B cell (primary cell): ENCODE results near the gene BBS1. TPM values are rescaled to one million over a fixed set of nuclear protein-coding genes. Genes with fewer than 3 reads are reported as not detected.
A peak's percentile ranks its signal among the peaks of the same experiment; 100 is the strongest.

Experiments
- ATAC-seq: fragments of 200-7000 bp; cut with Tn5 transposase; one replicate; pipeline ENCODE4 v1.10.0; 2021; ENCODE audit warnings: low read depth, mild to moderate bottlenecking, moderate number of reproducible peaks, moderate library complexity
- CTCF ChIA-PET: fragments of 350-600 bp; sonication (Branson Sonifier 250); formaldehyde crosslinking; loops from one replicate; lab custom pipeline; 2021; ENCODE audit warnings: antibody characterized with exemption, inconsistent platforms; lab: Charles Lee
- POLR2A ChIA-PET: fragments of 350-600 bp; sonication (Branson Sonifier 250); formaldehyde crosslinking; loops from one replicate; lab custom pipeline; 2021; ENCODE audit warnings: antibody characterized with exemption; lab: Charles Lee
- DNase-seq: peaks from one replicate; pipeline ENCODE4 v3.0.0; 2013
- H2AFZ ChIP-seq: 2 replicates; pipeline ENCODE4 v1.6.1; 2012; ENCODE audit warnings: mild to moderate bottlenecking, low read depth, low read length; ENCODE audit not compliant: insufficient read depth, poor library complexity, severe bottlenecking
- H3K27ac ChIP-seq, 2 donors: 1 replicate in 1 of 2; 2 replicates in 1 of 2; pipeline ENCODE4 v1.5.1; 2012 to 2013; ENCODE audit warnings: low read length in 2 of 2, mild to moderate bottlenecking in 2 of 2, moderate library complexity in 1 of 2
- H3K27me3 ChIP-seq, 4 experiments: fragments of 200-600 bp in 1 of 4; sonication (generic) in 1 of 4; replicated peaks in 1 of 4; 1 replicate in 2 of 4; 2 replicates in 2 of 4; pipeline versions ENCODE4 v1.6.1 to v1.7.0; 2013 to 2016; ENCODE audit warnings: low read length in 3 of 4, mild to moderate bottlenecking in 2 of 4, mixed read lengths in 1 of 4, moderate library complexity in 1 of 4; ENCODE audit not compliant: insufficient read depth in 4 of 4, control insufficient read depth in 3 of 4; ENCODE audit errors: control extremely low read depth in 1 of 4
- H3K36me3 ChIP-seq, 2 experiments: replicated peaks in 1 of 2; 1 replicate in 1 of 2; 2 replicates in 1 of 2; pipeline versions ENCODE4 v1.6.1 to v1.7.1; 2013; ENCODE audit warnings: low read length in 1 of 2; ENCODE audit not compliant: insufficient read depth in 2 of 2, control insufficient read depth in 1 of 2; ENCODE audit errors: control extremely low read depth in 1 of 2, extremely low read depth in 1 of 2
- H3K4me1 ChIP-seq, 2 donors: fragments of 200-600 bp in 1 of 2; sonication (generic) in 1 of 2; 1 replicate in 1 of 2; 2 replicates in 1 of 2; pipeline versions ENCODE4 v1.5.1 to v1.6.1; 2013 to 2017; ENCODE audit warnings: low read length in 2 of 2; ENCODE audit not compliant: control insufficient read depth in 2 of 2, insufficient read depth in 2 of 2
- H3K4me2 ChIP-seq: replicated peaks from 2 replicates; pipeline ENCODE3; 2012; ENCODE audit warnings: mild to moderate bottlenecking, low read depth, low read length; ENCODE audit not compliant: poor library complexity, severe bottlenecking
- H3K4me3 ChIP-seq, 5 experiments: fragments of 200-600 bp in 1 of 5; sonication (generic) in 1 of 5; 1 replicate in 3 of 5; 2 replicates in 2 of 5; pipeline versions ENCODE4 v1.5.1 to v1.7.0; 2011 to 2016; ENCODE audit warnings: low read length in 4 of 5, mild to moderate bottlenecking in 4 of 5, low read depth in 2 of 5, control low read depth in 1 of 5, moderate library complexity in 1 of 5; ENCODE audit not compliant: insufficient read depth in 1 of 5; ENCODE audit errors: control extremely low read depth in 1 of 5, extremely low read depth in 1 of 5
- H3K79me2 ChIP-seq: fragments of 200-600 bp; sonication (generic); one replicate; pipeline ENCODE4 v1.6.0; 2016; ENCODE audit warnings: low read length; ENCODE audit not compliant: control insufficient read depth, insufficient read depth
- H3K9ac ChIP-seq: fragments of 200-600 bp; sonication (generic); 2 replicates; pipeline ENCODE4 v1.6.1; 2017; ENCODE audit warnings: mild to moderate bottlenecking, low read length, moderate library complexity
- H3K9me3 ChIP-seq, 3 donors: one replicate each; pipeline versions ENCODE4 v1.6.1 to v1.7.1; 2013; ENCODE audit warnings: low read length in 2 of 3; ENCODE audit not compliant: control insufficient read depth in 2 of 3, insufficient read depth in 1 of 3; ENCODE audit errors: control extremely low read depth in 1 of 3
- H4K20me1 ChIP-seq: 2 replicates; pipeline ENCODE4 v1.6.0; 2012; ENCODE audit warnings: mild to moderate bottlenecking, low read length; ENCODE audit not compliant: insufficient read depth, control insufficient read depth, poor library complexity, severe bottlenecking
- H3K27ac Mint-ChIP-seq: one replicate; pipeline ENCODE4 v1.8.0; 2021; ENCODE audit warnings: mixed read lengths
- H3K27me3 Mint-ChIP-seq: one replicate; pipeline ENCODE4 v1.8.0; 2021; ENCODE audit warnings: mixed read lengths
- H3K4me1 Mint-ChIP-seq: one replicate; pipeline ENCODE4 v1.8.0; 2021; ENCODE audit warnings: mixed read lengths
- H3K4me3 Mint-ChIP-seq: one replicate; pipeline ENCODE4 v1.8.0; 2021; ENCODE audit warnings: mixed read lengths
- H3K9me3 Mint-ChIP-seq: one replicate; pipeline ENCODE4 v1.8.0; 2022; ENCODE audit warnings: mixed read lengths; ENCODE audit not compliant: insufficient read depth
- CTCF ChIP-seq: fragments of 200-600 bp; IDR thresholded peaks from one replicate; pipeline ENCODE4 v1.8.0; 2022; ENCODE audit warnings: antibody characterized with exemption, mild to moderate bottlenecking
- EZH2 ChIP-seq: IDR thresholded peaks from 2 replicates; pipeline ENCODE4 v1.6.1; 2012; ENCODE audit warnings: borderline replicate concordance, low read depth, mild to moderate bottlenecking, moderate library complexity, low read length; ENCODE audit not compliant: insufficient read depth, poor library complexity, severe bottlenecking
- WGBS: methylation state at CpG from one replicate; pipeline ENCODE4 v1.1.5; 2013; ENCODE audit warnings: missing lambda C conversion rate; ENCODE audit not compliant: insufficient coverage; 5-methylcytosine and 5-hydroxymethylcytosine counted together
- intact Hi-C: fragments of 100-400 bp; cut with micrococcal nuclease; formaldehyde crosslinking; loops from one replicate; pipeline ENCODE4 v1.10.0; 2022
- polyA plus RNA-seq: library from polyadenylated mRNA; depleted of rRNA; stranded (reverse); fragments of >200 nt; gene quantifications from 2 replicates; pipeline ENCODE4 v1.2.3, GENCODE V29; 2012
- total RNA-seq, 2 donors: library from RNA; stranded (reverse); fragments of 120-200 nt in 1 of 2; gene quantifications; 1 replicate in 1 of 2; 2 replicates in 1 of 2; pipeline versions ENCODE4 v1.2.3 to v1.2.4, GENCODE V29; 2013 to 2022

The BBS1 gene
- total and polyA plus RNA-seq, 2 donors (not counting 1 experiment from before 2014, with no cell fraction given) = 20.4 to 52.5 TPM

GRCh38 chr11:66548041-66548440 is 37.6 kb downstream of the BBS1 start:
- WGBS = 82% methylated on average over 11 of the region's 11 CpGs
- no peak overlapping the region for H3K27ac ChIP-seq
- H3K4me3 ChIP-seq = no peak overlapping the region
- POLR2A ChIA-PET = no interaction called here
- peaks cover 10% of the 10 kb centered on the region for H3K79me2 ChIP-seq
- H2AFZ ChIP-seq = no peak overlapping the region
- no peak overlapping the region for H3K9ac ChIP-seq
- H3K4me1 ChIP-seq = peaks cover 26 to 34% of the 10 kb centered on the region in 2 donors
- no peaks in the 10 kb centered on the region for H3K27me3 ChIP-seq
- intact Hi-C loops = no loop called here
- ATAC-seq (no peak), DNase-seq (no peak)
- TF ChIP-seq CTCF (no peak), EZH2 (no peak)
- Mint-ChIP-seq H3K27ac (peak overlapping the region; percentile 32), H3K27me3 (no peaks in the 10 kb centered on the region), H3K4me1 (peaks cover 27% of the 10 kb centered on the region), H3K4me3 (peak overlapping the region; percentile 49), H3K9me3 (no peaks in the 10 kb centered on the region)
- no peak overlapping the region for H3K4me2 ChIP-seq
- CTCF ChIA-PET = interaction anchor here (6.4 kb wide), 1 partner anchor 131 kb away, joined by 58 read pairs; the partner anchor contains the start of gene RBM4B
- H4K20me1 ChIP-seq = no peaks in the 10 kb centered on the region
- H3K36me3 ChIP-seq = no peaks in the 10 kb centered on the region
- H3K9me3 ChIP-seq = no peaks in the 10 kb centered on the region

DNA sequence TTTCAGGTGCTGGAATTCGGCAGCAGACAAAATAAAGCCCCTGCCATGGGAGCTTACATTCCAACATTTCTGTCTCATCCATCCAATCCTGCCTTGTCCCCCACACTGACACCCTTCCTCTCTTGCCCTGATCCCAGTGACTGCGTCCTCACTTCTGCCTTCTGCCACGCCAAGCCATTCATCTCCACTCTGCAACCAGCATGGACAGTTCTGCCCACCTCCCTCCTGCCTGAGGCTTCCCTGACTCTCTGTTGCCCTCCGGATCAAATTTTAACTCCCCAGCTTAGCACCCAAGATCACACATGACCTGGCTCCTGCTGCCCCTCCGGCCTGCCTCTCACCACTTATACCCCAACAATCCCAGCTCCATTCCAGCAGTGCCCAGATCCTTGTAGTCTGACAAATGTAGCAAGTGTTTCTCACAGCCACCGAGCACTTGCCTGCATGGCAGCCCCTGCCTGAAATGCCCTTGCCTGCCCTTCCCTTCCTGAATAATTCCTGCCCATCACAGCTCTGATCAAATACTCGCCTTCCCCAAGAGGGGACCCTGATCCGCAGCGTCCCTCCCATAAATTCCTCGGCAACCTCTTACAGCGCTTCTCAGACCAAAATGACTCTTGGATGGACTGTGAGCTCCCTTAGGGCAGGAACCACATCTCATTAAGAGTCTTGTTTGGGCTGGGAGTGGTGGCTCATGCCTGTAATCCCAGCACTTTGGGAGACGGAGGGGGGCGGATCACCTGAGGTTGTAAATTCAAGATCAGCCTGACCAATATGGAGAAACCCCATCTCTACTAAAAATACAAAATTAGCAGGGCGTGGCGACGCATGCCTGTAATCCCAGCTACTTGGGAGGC is 38.6 kb downstream of the BBS1 start:
- no peak overlapping the region for H3K4me3 ChIP-seq
- DNase-seq (no peak), ATAC-seq (no peak)
- H3K4me2 ChIP-seq = no peak overlapping the region
- Mint-ChIP-seq H3K27ac (no peak overlapping the region), H3K4me1 (peaks cover 17% of the 10 kb centered on the region), H3K9me3 (no peaks in the 10 kb centered on the region), H3K27me3 (no peaks in the 10 kb centered on the region), H3K4me3 (peak overlapping the region; percentile 49)
- peaks cover 19 to 26% of the 10 kb centered on the region in 2 donors for H3K4me1 ChIP-seq
- no peak overlapping the region for H2AFZ ChIP-seq
- H3K79me2 ChIP-seq = peaks cover 10% of the 10 kb centered on the region
- no peaks in the 10 kb centered on the region for H3K27me3 ChIP-seq
- no peaks in the 10 kb centered on the region for H4K20me1 ChIP-seq
- intact Hi-C loops = no loop called here
- no peak overlapping the region for H3K27ac ChIP-seq
- TF ChIP-seq CTCF (no peak), EZH2 (no peak)
- H3K9me3 ChIP-seq = no peaks in the 10 kb centered on the region
- ChIA-PET CTCF (no interaction called here), POLR2A (interaction anchor here (0.5 to 1.1 kb wide), 3 partner anchors 21 to 754 kb away, joined by 3 to 5 read pairs (median 4); partner anchors contain the start of genes RBM4B and SSH3)
- 76% methylated on average over 12 of the region's 16 CpGs for WGBS
- no peaks in the 10 kb centered on the region for H3K36me3 ChIP-seq
- no peak overlapping the region for H3K9ac ChIP-seq
